OCI-LY1 (cell line): ENCODE results near the gene AMDHD2.
"Not testable (repeated sequence)": the region's sequence is repeated elsewhere in the genome, so short reads cannot be mapped to it uniquely, and the experiment has no call there.

Experiments
- H2AFZ ChIP-seq: fragments of 200-600 bp; sonication (generic), shearing (Covaris generic); 2 replicates; pipeline ENCODE4 v1.6.0; 2014; ENCODE audit warnings: antibody characterized with exemption, mild to moderate bottlenecking, low read length
- H3F3A ChIP-seq: fragments of 200-600 bp; sonication (generic), shearing (Covaris generic); 2 replicates; pipeline ENCODE4 v1.6.0; 2014; ENCODE audit warnings: mild to moderate bottlenecking, antibody characterized with exemption, low read length, moderate library complexity; ENCODE audit not compliant: insufficient read depth
- H3K27ac ChIP-seq: fragments of 200-600 bp; sonication (generic); 2 replicates; pipeline ENCODE4 v1.5.1; 2014; ENCODE audit warnings: low read length, mixed run types, mild to moderate bottlenecking, low read depth; ENCODE audit not compliant: poor library complexity, severe bottlenecking
- H3K27me3 ChIP-seq: fragments of 200-600 bp; sonication (generic); 2 replicates; pipeline ENCODE4 v1.6.0; 2014; ENCODE audit warnings: antibody characterized with exemption, mild to moderate bottlenecking, low read length, moderate library complexity; ENCODE audit not compliant: insufficient read depth
- H3K36me3 ChIP-seq: fragments of 200-600 bp; sonication (generic); 2 replicates; pipeline ENCODE4 v1.6.1; 2014; ENCODE audit warnings: mild to moderate bottlenecking, antibody characterized with exemption, low read length, moderate library complexity, mixed read lengths; ENCODE audit not compliant: insufficient read depth
- H3K4me1 ChIP-seq: fragments of 200-600 bp; sonication (generic); 2 replicates; pipeline ENCODE4 v1.5.1; 2014; ENCODE audit warnings: mild to moderate bottlenecking, low read length, moderate library complexity; ENCODE audit not compliant: insufficient read depth, severe bottlenecking
- H3K4me2 ChIP-seq: fragments of 200-600 bp; sonication (generic), shearing (Covaris generic); 2 replicates; pipeline ENCODE4 v1.6.1; 2014; ENCODE audit warnings: low read length
- H3K4me3 ChIP-seq: fragments of 200-600 bp; sonication (generic); 2 replicates; pipeline ENCODE4 v1.5.1; 2014; ENCODE audit warnings: low read length, low read depth, mild to moderate bottlenecking, mixed read lengths; ENCODE audit not compliant: poor library complexity, severe bottlenecking
- H3K79me2 ChIP-seq: fragments of 200-600 bp; shearing (Covaris generic); 2 replicates; pipeline ENCODE4 v1.6.1; 2016; ENCODE audit warnings: mixed run types, low read length, mixed read lengths; ENCODE audit not compliant: insufficient read depth
- H3K9ac ChIP-seq: fragments of 200-600 bp; sonication (generic), shearing (Covaris generic); 2 replicates; pipeline ENCODE4 v1.6.1; 2014; ENCODE audit warnings: mild to moderate bottlenecking, low read length, mixed read lengths
- H3K9me2 ChIP-seq: fragments of 200-600 bp; sonication (generic), shearing (Covaris generic); 2 replicates; pipeline ENCODE4 v1.6.1; 2014; ENCODE audit warnings: low read depth, mild to moderate bottlenecking, low read length, mixed read lengths
- H3K9me3 ChIP-seq: fragments of 200-600 bp; shearing (Covaris generic); 2 replicates; pipeline ENCODE4 v1.6.1; 2014; ENCODE audit warnings: low read length, mixed read lengths
- H4K20me1 ChIP-seq: fragments of 200-600 bp; sonication (generic), shearing (Covaris generic); 2 replicates; pipeline ENCODE4 v1.6.0; 2016; ENCODE audit warnings: mild to moderate bottlenecking, low read length; ENCODE audit not compliant: insufficient read depth
- EZH2 ChIP-seq: fragments of 200-600 bp; sonication (generic), shearing (Covaris generic); IDR thresholded peaks from 2 replicates; pipeline ENCODE4 v1.8.0; 2017; ENCODE audit warnings: borderline replicate concordance, mixed run types, mild to moderate bottlenecking, antibody characterized with exemption, low read length, moderate library complexity, mixed read lengths
- TF ChIP-seq, protein P1 (sequence below): fragments of 200-600 bp; sonication (generic), shearing (Covaris generic); IDR thresholded peaks from 2 replicates; pipeline ENCODE4 v1.5.1; 2017; ENCODE audit warnings: mild to moderate bottlenecking, antibody characterized with exemption, low read length, moderate library complexity, mixed read lengths

Gene AMDHD2

DNA sequence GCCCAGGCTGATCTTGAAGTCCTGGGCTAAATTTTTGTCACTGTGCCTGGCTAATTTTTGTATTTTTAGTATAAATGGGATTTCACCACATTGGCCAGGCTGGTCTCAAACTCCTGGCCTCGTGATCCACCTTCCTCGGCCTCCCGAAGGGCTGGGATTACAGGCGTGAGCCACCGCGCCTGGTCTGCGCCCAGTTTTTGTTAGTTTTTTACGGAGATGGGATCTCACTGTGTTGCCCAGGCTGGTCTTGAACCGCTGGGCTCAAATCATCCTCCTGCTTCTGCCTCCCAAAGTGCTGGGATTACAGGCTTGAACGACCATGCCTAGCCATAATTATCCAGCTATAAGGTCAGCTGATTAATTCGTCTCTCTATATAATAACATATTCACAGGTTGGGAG is 13.7 kb downstream of the AMDHD2 start:
- H3K4me3 ChIP-seq = no peak overlapping the region
- H3K36me3 ChIP-seq = peaks cover 5% of the 10 kb centered on the region; the same call in 1 of the 2 replicates
- no peaks in the 10 kb centered on the region for H3K27me3 ChIP-seq
- H3K9me3 ChIP-seq = no peaks in the 10 kb centered on the region
- TF ChIP-seq, protein P1, sequence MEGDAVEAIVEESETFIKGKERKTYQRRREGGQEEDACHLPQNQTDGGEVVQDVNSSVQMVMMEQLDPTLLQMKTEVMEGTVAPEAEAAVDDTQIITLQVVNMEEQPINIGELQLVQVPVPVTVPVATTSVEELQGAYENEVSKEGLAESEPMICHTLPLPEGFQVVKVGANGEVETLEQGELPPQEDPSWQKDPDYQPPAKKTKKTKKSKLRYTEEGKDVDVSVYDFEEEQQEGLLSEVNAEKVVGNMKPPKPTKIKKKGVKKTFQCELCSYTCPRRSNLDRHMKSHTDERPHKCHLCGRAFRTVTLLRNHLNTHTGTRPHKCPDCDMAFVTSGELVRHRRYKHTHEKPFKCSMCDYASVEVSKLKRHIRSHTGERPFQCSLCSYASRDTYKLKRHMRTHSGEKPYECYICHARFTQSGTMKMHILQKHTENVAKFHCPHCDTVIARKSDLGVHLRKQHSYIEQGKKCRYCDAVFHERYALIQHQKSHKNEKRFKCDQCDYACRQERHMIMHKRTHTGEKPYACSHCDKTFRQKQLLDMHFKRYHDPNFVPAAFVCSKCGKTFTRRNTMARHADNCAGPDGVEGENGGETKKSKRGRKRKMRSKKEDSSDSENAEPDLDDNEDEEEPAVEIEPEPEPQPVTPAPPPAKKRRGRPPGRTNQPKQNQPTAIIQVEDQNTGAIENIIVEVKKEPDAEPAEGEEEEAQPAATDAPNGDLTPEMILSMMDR = no peak
- TF ChIP-seq EZH2 = no peak
- no peak overlapping the region for H2AFZ ChIP-seq
- peaks cover 5% of the 10 kb centered on the region for H3K79me2 ChIP-seq
- no peaks in the 10 kb centered on the region for H3F3A ChIP-seq
- H4K20me1 ChIP-seq = no peaks in the 10 kb centered on the region
- H3K4me1 ChIP-seq = peaks cover 20% of the 10 kb centered on the region
- H3K27ac ChIP-seq = no peak overlapping the region
- H3K4me2 ChIP-seq = no peak overlapping the region
- H3K9ac ChIP-seq = no peak overlapping the region
- H3K9me2 ChIP-seq = no peaks in the 10 kb centered on the region

DNA sequence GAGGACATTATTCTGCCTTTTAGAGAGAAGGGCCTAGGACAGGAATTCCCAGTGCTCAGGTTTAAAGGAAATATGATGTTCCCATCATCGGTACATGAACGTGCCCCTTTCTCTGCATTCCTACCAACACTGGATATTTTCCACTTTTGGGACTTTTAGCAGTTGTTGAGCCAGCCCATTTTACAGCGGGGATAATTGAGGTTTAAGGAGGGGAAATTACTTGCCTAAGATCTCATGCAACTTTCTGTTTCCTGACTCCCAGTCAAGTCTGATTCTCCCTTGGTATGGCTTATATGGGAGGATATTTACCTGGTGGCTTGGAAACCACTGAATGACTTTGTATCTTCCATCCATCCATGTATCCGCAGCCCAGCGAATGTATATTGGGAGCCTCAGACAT is 14.2 kb downstream of the AMDHD2 start:
- H4K20me1 ChIP-seq, H3K9me2 ChIP-seq, H3K36me3 ChIP-seq, H3K27me3 ChIP-seq, H3K27ac ChIP-seq, H3K9me3 ChIP-seq, H3K79me2 ChIP-seq, H3K4me2 ChIP-seq, H3K9ac ChIP-seq, H3F3A ChIP-seq, H3K4me3 ChIP-seq, H2AFZ ChIP-seq: not testable (repeated sequence)
- peaks cover 24% of the 10 kb centered on the region for H3K4me1 ChIP-seq

DNA sequence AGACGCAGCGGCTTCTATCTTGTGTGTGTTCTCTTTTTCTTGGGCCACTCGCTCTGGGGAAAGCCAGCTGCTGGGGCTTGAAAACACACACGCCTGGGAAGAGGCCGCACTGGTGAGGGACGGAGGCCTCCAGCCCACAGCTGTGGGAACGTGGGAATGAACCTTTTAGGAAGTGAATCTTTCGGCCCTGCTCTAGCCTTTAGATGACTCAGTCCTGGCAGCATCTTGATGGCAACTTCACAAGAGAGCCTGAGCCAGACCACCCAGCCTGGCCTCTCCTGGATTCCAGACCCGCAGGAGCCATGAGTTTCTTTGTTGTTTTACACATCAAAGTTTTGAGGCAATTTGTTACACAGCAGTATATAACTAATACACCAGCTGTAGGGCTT is 15.4 kb downstream of the AMDHD2 start:
- Histone ChIP-seq H3K9ac (no peak overlapping the region), H3K4me3 (no peak overlapping the region), H3K27ac (no peak overlapping the region), H4K20me1 (no peaks in the 10 kb centered on the region), H2AFZ (no peak overlapping the region), H3K9me3 (no peaks in the 10 kb centered on the region), H3K27me3 (no peaks in the 10 kb centered on the region), H3K4me1 (peaks cover 37% of the 10 kb centered on the region), H3K4me2 (no peak overlapping the region), H3F3A (no peaks in the 10 kb centered on the region), H3K79me2 (peaks cover 12% of the 10 kb centered on the region), H3K36me3 (peaks cover 9% of the 10 kb centered on the region; the same call in 1 of the 2 replicates), H3K9me2 (no peaks in the 10 kb centered on the region)
- no peak for TF ChIP-seq EZH2
- TF ChIP-seq, protein P1 = no peak

DNA sequence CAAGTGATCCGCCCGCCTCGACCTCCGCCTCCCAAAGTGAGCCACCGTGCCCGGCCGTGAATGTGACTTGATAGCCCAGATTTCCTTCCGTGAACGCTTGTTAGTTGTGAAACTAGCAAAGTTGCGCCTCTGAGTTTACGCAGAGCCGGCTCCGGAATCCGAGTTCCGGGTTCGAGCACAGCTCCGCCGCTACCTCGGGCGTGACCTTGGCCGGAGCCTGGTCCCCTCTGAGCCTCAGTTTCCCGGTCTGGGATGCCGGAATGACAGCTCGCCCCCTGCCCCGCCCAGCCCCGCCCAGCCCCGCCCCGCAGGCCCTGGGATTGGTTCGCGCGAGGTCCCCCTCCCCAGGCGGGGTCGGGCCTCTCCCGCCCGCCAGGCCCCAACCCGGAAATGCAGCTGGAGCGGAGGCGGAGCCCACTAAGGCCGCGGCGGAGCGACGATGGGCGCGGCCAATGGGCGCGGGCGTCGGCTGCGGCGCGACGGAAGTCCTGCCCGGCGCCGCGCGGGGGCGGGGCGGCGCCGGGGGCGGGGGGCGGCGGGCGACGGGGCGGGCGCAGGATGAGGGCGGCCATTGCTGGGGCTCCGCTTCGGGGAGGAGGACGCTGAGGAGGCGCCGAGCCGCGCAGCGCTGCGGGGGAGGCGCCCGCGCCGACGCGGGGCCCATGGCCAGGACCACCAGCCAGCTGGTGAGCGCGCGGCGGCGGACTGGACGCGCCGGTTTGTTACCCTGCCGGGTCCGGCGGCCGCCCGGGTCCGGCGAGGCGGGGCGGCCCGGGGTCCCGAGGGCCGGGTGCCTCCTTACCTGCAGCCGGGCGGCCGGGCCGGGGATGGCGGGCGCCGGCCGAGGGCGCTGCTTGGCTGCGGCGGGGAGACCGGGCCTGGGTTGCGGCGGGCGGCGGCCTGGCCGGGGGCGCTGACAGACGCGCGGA is 17.5 kb downstream of the AMDHD2 start, which contains the start of gene PDPK1:
Gene PDPK1 (plus strand): TSS at position 571 of the 929 bp plus-strand sequence. CDS start 92 bp downstream, at position 663.
- TF ChIP-seq, protein P1 = no peak
- TF ChIP-seq EZH2 = no peak
- Histone ChIP-seq H3K4me1 (peaks cover 36% of the 10 kb centered on the region), H3K9me3 (no peaks in the 10 kb centered on the region), H3K9me2 (no peaks in the 10 kb centered on the region), H3K9ac (peak within 1 kb of the TSS; percentile 75), H2AFZ (no peak within 1 kb of the TSS), H3K27me3 (no peaks in the 10 kb centered on the region), H4K20me1 (no peaks in the 10 kb centered on the region), H3K4me3 (peak within 1 kb of the TSS; percentile 74), H3K79me2 (peaks cover 12% of the 10 kb centered on the region), H3F3A (no peaks in the 10 kb centered on the region), H3K36me3 (peaks cover 9% of the 10 kb centered on the region; the same call in 1 of the 2 replicates), H3K27ac (peak within 1 kb of the TSS; percentile 55), H3K4me2 (peak within 1 kb of the TSS; percentile 91)

DNA sequence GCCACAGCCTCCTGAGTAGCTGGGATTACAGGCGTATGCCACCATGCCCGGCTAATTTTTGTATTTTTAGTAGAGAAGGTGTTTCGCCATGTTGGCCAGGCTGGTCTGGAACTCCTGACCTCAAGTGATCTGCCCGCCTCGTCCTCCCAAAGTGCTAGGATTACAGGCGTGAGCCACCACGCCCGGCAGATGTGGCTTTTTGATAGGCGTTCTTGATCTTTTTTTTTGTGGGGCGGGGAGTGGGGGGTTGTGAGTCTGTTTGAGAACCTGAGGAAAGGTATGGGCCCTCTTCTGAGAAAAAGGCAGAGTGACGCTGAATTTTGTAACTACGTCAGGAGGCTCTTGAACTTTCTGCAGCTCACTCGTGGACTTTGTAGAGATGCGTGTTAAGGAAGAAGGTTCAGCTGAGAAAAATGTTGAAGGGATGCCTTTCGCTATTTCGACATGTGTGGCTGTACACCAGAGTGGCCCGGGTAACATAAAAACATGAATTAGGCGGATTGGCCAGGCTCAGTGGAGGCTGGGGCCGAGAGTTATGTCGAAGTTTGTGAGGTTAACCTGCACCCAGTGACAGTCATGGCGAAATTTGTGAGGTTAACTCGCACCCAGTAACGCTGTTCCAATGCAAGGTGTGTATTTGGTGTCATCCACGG is 19.1 kb downstream of the AMDHD2 start:
- Histone ChIP-seq H3K4me2 (peak overlapping the region; percentile 91), H3K27ac (peak overlapping the region; percentile 63), H3K79me2 (peaks cover 20% of the 10 kb centered on the region), H3K4me3 (peak overlapping the region; percentile 70), H3K4me1 (peaks cover 32% of the 10 kb centered on the region), H3K9ac (peak overlapping the region; percentile 52; the same call in 1 of the 2 replicates)
- H3F3A ChIP-seq, H4K20me1 ChIP-seq, H2AFZ ChIP-seq, H3K27me3 ChIP-seq, H3K36me3 ChIP-seq, H3K9me2 ChIP-seq, H3K9me3 ChIP-seq: not testable (repeated sequence)
